Measurements from ENCODE around the gene XDH. TPM values are rescaled to one million over a fixed set of nuclear protein-coding genes. Genes with fewer than 3 reads are reported as not detected.

XDH gene
- total and polyA plus RNA-seq, 2 donors (not counting 1 experiment from before 2014, with no cell fraction given), result 0.50 to 0.59 TPM

DNA sequence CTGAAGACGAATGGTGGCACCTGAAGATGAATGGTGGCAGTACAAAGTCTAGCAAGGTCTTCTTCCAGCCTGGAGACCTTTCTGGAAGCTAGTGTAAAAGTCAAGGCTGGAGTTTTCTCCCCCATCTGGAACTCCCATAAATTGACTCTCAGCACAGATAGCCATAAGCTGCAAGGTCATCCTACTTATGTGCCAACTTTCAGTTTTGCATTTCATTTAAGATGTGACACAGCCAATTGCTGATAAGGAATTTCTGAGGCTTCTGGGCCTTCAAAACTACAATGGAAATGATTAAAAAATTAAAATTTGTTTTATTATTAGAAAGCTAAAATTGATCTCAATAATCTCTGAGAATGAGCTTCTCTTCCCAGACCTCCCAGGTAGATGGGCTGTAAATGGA lies 10.2 kb downstream of the XDH start:
- DNase-seq (ENCODE audit: low read depth in 2 of 2), result no peak
- Histone ChIP-seq H4K20me1 (ENCODE audit: control insufficient read depth, extremely low read depth, insufficient read depth, low read length) (no peaks in the 10 kb centered on the region), H3K27me3 (ENCODE audit: control insufficient read depth, insufficient read depth, low read length) (no peaks in the 10 kb centered on the region)

DNA sequence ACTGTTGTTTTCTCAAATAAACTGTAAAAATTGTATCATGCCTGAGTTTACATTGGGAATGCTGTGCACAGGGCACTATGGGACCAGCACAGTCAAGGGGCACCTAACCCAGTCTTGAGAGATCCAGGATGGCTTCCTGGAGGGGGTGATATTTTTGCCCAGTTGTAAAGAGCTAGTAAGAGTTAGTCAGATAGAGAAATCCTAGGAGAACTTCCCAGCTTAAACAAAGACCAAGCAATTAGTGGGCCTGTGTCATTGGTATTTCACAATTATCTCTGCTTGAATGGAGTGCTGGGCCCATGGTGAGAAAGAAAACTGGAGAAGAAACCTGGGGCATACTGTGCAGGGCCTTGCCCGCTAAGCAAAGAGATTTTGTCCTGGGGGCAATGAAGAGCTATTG lies 12.2 kb downstream of the XDH start:
- H3K4me1 ChIP-seq (ENCODE audit: control insufficient read depth, extremely low read depth, insufficient read depth, low read length), result peaks cover 15% of the 10 kb centered on the region
- no peak overlapping the region for H3K4me2 ChIP-seq (ENCODE audit: extremely low read depth, insufficient read depth, low read length)
- peak in 1 of 2 donors; percentile 23 for DNase-seq (ENCODE audit: low read depth in 2 of 2)
- no peaks in the 10 kb centered on the region for H3K9me3 ChIP-seq (ENCODE audit: control insufficient read depth, insufficient read depth, low read depth, low read length)
- H3K36me3 ChIP-seq (ENCODE audit: control insufficient read depth, insufficient read depth, low read length), result no peaks in the 10 kb centered on the region
- no peak overlapping the region for H3K9ac ChIP-seq (ENCODE audit: insufficient read depth, low read length)
- no peaks in the 10 kb centered on the region for H3K27me3 ChIP-seq (ENCODE audit: control insufficient read depth, insufficient read depth, low read length)
- no peak overlapping the region for H3K4me3 ChIP-seq (replicated peaks in 1 of 4; ENCODE audit: control extremely low read depth in 1 of 4, insufficient read depth in 1 of 4, low read depth in 3 of 4, low read length in 4 of 4)
- H4K20me1 ChIP-seq (ENCODE audit: control insufficient read depth, extremely low read depth, insufficient read depth, low read length), result no peaks in the 10 kb centered on the region
- peak overlapping the region; percentile 40 for H3K27ac ChIP-seq (ENCODE audit: insufficient read depth, low read length)
- H3K79me2 ChIP-seq (ENCODE audit: control insufficient read depth, insufficient read depth, low read length), result no peaks in the 10 kb centered on the region
- TF ChIP-seq, protein P1, sequence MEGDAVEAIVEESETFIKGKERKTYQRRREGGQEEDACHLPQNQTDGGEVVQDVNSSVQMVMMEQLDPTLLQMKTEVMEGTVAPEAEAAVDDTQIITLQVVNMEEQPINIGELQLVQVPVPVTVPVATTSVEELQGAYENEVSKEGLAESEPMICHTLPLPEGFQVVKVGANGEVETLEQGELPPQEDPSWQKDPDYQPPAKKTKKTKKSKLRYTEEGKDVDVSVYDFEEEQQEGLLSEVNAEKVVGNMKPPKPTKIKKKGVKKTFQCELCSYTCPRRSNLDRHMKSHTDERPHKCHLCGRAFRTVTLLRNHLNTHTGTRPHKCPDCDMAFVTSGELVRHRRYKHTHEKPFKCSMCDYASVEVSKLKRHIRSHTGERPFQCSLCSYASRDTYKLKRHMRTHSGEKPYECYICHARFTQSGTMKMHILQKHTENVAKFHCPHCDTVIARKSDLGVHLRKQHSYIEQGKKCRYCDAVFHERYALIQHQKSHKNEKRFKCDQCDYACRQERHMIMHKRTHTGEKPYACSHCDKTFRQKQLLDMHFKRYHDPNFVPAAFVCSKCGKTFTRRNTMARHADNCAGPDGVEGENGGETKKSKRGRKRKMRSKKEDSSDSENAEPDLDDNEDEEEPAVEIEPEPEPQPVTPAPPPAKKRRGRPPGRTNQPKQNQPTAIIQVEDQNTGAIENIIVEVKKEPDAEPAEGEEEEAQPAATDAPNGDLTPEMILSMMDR (conservative IDR thresholded peaks at IDR 0.05 in 1 of 2, IDR thresholded peaks at IDR 0.05 in 1 of 2; ENCODE audit: low read depth in 1 of 2, low read length in 2 of 2), result no peak
- no peak for TF ChIP-seq EZH2 (IDR thresholded peaks at IDR 0.05; ENCODE audit: low read length, missing control alignments)
- no peak overlapping the region for H2AFZ ChIP-seq (ENCODE audit: low read length)

More for the DNA sequence above, 10.2 kb downstream of the XDH start:
- no peaks in the 10 kb centered on the region for H3K79me2 ChIP-seq (ENCODE audit: control insufficient read depth, insufficient read depth, low read length)
- H2AFZ ChIP-seq (ENCODE audit: low read length), result no peak overlapping the region
- H3K4me2 ChIP-seq (ENCODE audit: extremely low read depth, insufficient read depth, low read length), result peak overlapping the region; percentile 16
- no peaks in the 10 kb centered on the region for H3K9me3 ChIP-seq (ENCODE audit: control insufficient read depth, insufficient read depth, low read depth, low read length)
- no peak overlapping the region for H3K27ac ChIP-seq (ENCODE audit: insufficient read depth, low read length)
- no peaks in the 10 kb centered on the region for H3K36me3 ChIP-seq (ENCODE audit: control insufficient read depth, insufficient read depth, low read length)
- no peak for TF ChIP-seq EZH2 (IDR thresholded peaks at IDR 0.05; ENCODE audit: low read length, missing control alignments)
- TF ChIP-seq, protein P1 (conservative IDR thresholded peaks at IDR 0.05 in 1 of 2, IDR thresholded peaks at IDR 0.05 in 1 of 2; ENCODE audit: low read depth in 1 of 2, low read length in 2 of 2), result no peak
- H3K9ac ChIP-seq (ENCODE audit: insufficient read depth, low read length), result no peak overlapping the region
- H3K4me3 ChIP-seq (replicated peaks in 1 of 4; ENCODE audit: control extremely low read depth in 1 of 4, insufficient read depth in 1 of 4, low read depth in 3 of 4, low read length in 4 of 4), result no peak overlapping the region
- peaks cover 15% of the 10 kb centered on the region for H3K4me1 ChIP-seq (ENCODE audit: control insufficient read depth, extremely low read depth, insufficient read depth, low read length)

DNA sequence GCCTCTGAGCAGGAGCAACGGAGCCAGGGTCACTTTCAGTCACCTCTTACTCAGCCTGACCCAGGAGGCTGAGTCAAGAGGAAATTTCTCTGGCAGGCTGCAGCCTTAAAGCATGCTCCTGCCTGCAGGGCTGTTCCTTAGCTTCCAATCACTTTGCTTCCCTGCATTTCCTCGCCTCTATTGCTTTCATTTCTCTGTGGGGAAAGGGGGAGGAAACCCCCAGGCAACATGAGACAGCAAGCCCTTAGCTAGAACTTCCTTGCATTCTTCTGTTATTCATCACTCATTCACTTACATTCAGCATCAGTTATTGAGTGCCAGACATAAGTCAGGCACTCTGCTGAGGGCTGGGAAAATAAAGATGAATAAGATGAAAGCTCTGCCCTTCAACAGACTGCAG lies 13.0 kb downstream of the XDH start:
- no peaks in the 10 kb centered on the region for H3K36me3 ChIP-seq (ENCODE audit: control insufficient read depth, insufficient read depth, low read length)
- H3K4me3 ChIP-seq (replicated peaks in 1 of 4; ENCODE audit: control extremely low read depth in 1 of 4, insufficient read depth in 1 of 4, low read depth in 3 of 4, low read length in 4 of 4), result no peak overlapping the region
- H3K4me1 ChIP-seq (ENCODE audit: control insufficient read depth, extremely low read depth, insufficient read depth, low read length), result peaks cover 15% of the 10 kb centered on the region
- no peak overlapping the region for H2AFZ ChIP-seq (ENCODE audit: low read length)
- TF ChIP-seq, protein P1 (conservative IDR thresholded peaks at IDR 0.05 in 1 of 2, IDR thresholded peaks at IDR 0.05 in 1 of 2; ENCODE audit: low read depth in 1 of 2, low read length in 2 of 2), result no peak
- TF ChIP-seq EZH2 (IDR thresholded peaks at IDR 0.05; ENCODE audit: low read length, missing control alignments), result no peak
- peak overlapping the region; percentile 52 for H3K27ac ChIP-seq (ENCODE audit: insufficient read depth, low read length)
- no peak overlapping the region for H3K9ac ChIP-seq (ENCODE audit: insufficient read depth, low read length)
- no peaks in the 10 kb centered on the region for H3K9me3 ChIP-seq (ENCODE audit: control insufficient read depth, insufficient read depth, low read depth, low read length)
- no peaks in the 10 kb centered on the region for H3K79me2 ChIP-seq (ENCODE audit: control insufficient read depth, insufficient read depth, low read length)
- peak overlapping the region; percentile 58 for H3K4me2 ChIP-seq (ENCODE audit: extremely low read depth, insufficient read depth, low read length)
- no peaks in the 10 kb centered on the region for H3K27me3 ChIP-seq (ENCODE audit: control insufficient read depth, insufficient read depth, low read length)
- peak; percentile 88 to 96 for DNase-seq (ENCODE audit: low read depth in 2 of 2)
- no peaks in the 10 kb centered on the region for H4K20me1 ChIP-seq (ENCODE audit: control insufficient read depth, extremely low read depth, insufficient read depth, low read length)
